CD8-positive, alpha-beta memory T cell (primary cell): ENCODE results near the gene ITIH5. TPM values are rescaled to one million over a fixed set of nuclear protein-coding genes. Genes with fewer than 3 reads are reported as not detected.
A peak's percentile ranks its signal among the peaks of the same experiment; 100 is the strongest.

Experiments used
- CTCF ChIA-PET: fragments of 350-600 bp; sonication (Branson Sonifier 250); formaldehyde crosslinking; loops from one replicate; lab custom pipeline; 2021; ENCODE audit warnings: antibody characterized with exemption; lab: Charles Lee
- POLR2A ChIA-PET: fragments of 350-600 bp; sonication (Branson Sonifier 250); formaldehyde crosslinking; loops from one replicate; lab custom pipeline; 2021; ENCODE audit warnings: antibody characterized with exemption; lab: Charles Lee
- DNase-seq, 5 donors: peaks; one replicate each; pipeline versions ENCODE4 v3.0.0 to v3.0.0-alpha.2; 2020 to 2022; ENCODE audit warnings: mixed read lengths in 1 of 5
- H3K27ac ChIP-seq: one replicate; pipeline ENCODE4 v1.7.0; 2013; ENCODE audit warnings: low read depth, mild to moderate bottlenecking, low read length, moderate library complexity
- H3K27me3 ChIP-seq: 2 replicates; pipeline ENCODE4 v1.7.0; 2013; ENCODE audit warnings: low read length, mild to moderate bottlenecking; ENCODE audit not compliant: insufficient read depth, poor library complexity, severe bottlenecking
- H3K36me3 ChIP-seq: 2 replicates; pipeline ENCODE4 v1.7.0; 2013; ENCODE audit warnings: mild to moderate bottlenecking, low read length, moderate library complexity; ENCODE audit not compliant: insufficient read depth
- H3K4me1 ChIP-seq: 2 replicates; pipeline ENCODE4 v1.7.0; 2013; ENCODE audit warnings: mild to moderate bottlenecking, low read length, moderate library complexity; ENCODE audit not compliant: insufficient read depth
- H3K4me3 ChIP-seq: 2 replicates; pipeline ENCODE4 v1.7.0; 2013; ENCODE audit warnings: mild to moderate bottlenecking, low read length
- H3K9me3 ChIP-seq: 2 replicates; pipeline ENCODE4 v1.7.0; 2013; ENCODE audit warnings: mild to moderate bottlenecking, low read length
- H3K27ac Mint-ChIP-seq, 8 donors: one replicate each; pipeline ENCODE4 v1.8.0; 2020 to 2021; ENCODE audit warnings: mixed read lengths in 8 of 8, mild to moderate bottlenecking in 6 of 8, inconsistent platforms in 3 of 8, moderate library complexity in 3 of 8
- H3K27me3 Mint-ChIP-seq, 2 donors: one replicate each; pipeline ENCODE4 v1.8.0; 2020 to 2021; ENCODE audit warnings: mixed read lengths in 2 of 2, mild to moderate bottlenecking in 1 of 2, moderate library complexity in 1 of 2
- H3K36me3 Mint-ChIP-seq, 3 donors: one replicate each; pipeline ENCODE4 v1.8.0; 2020 to 2021; ENCODE audit warnings: mixed read lengths in 3 of 3, inconsistent platforms in 1 of 3, mild to moderate bottlenecking in 1 of 3
- H3K4me1 Mint-ChIP-seq, 3 donors: one replicate each; pipeline ENCODE4 v1.8.0; 2020 to 2021; ENCODE audit warnings: mixed read lengths in 3 of 3, inconsistent platforms in 1 of 3, mild to moderate bottlenecking in 1 of 3
- H3K4me3 Mint-ChIP-seq, 7 donors: one replicate each; pipeline ENCODE4 v1.8.0; 2020 to 2021; ENCODE audit warnings: mixed read lengths in 7 of 7, mild to moderate bottlenecking in 6 of 7, moderate library complexity in 4 of 7, inconsistent platforms in 2 of 7
- H3K9me3 Mint-ChIP-seq, 5 donors: one replicate each; pipeline ENCODE4 v1.8.0; 2020 to 2022; ENCODE audit warnings: mixed read lengths in 5 of 5, mild to moderate bottlenecking in 3 of 5, moderate library complexity in 2 of 5, inconsistent platforms in 1 of 5
- polyA plus RNA-seq: library from polyadenylated mRNA; unstranded; fragments of 300-500 nt; fragmentation: Illumina TruSeq; gene quantifications from one replicate; pipeline ENCODE4 v1.2.3, GENCODE V29; 2021
- total RNA-seq, 2 experiments: library from RNA; stranded (reverse); gene quantifications; one replicate each; pipeline ENCODE4 v1.2.3, GENCODE V29; 2021

ITIH5 gene
- total and polyA plus RNA-seq, 3 experiments from 2014 or later, result not detected

- Mint-ChIP-seq H3K27me3 (peaks cover 2 to 13% of the 10 kb centered on the region in 2 donors), H3K4me3 (no peak overlapping the region), H3K36me3 (peaks cover 0 to 21% (median 2%) of the 10 kb centered on the region in 3 donors), H3K9me3 (peaks cover 0 to 10% (median 6%) of the 10 kb centered on the region in 5 donors), H3K27ac (peak overlapping the region in 6 of 8 donors; percentile 8 to 53 (median 32)), H3K4me1 (peaks cover 9 to 10% (median 10%) of the 10 kb centered on the region in 3 donors)
- ChIA-PET CTCF (interaction anchor here (1.1 to 2.0 kb wide), 2 partner anchors 13 to 14 kb away, joined by 3 to 7 read pairs; no protein-coding TSS in a partner anchor), POLR2A (no interaction called here)
- Histone ChIP-seq H3K27me3 (no peaks in the 10 kb centered on the region), H3K36me3 (no peaks in the 10 kb centered on the region), H3K4me1 (peaks cover 4% of the 10 kb centered on the region), H3K27ac (no peak overlapping the region), H3K4me3 (no peak overlapping the region), H3K9me3 (no peaks in the 10 kb centered on the region)
- no peak for DNase-seq
Observed at GRCh38 chr10:7538970-7539654, 127.7 kb downstream of the ITIH5 start.

- no peak overlapping the region for H3K4me3 Mint-ChIP-seq
- Histone ChIP-seq H3K4me1 (peaks cover 4% of the 10 kb centered on the region), H3K27ac (no peak overlapping the region), H3K4me3 (no peak overlapping the region), H3K9me3 (no peaks in the 10 kb centered on the region), H3K27me3 (no peaks in the 10 kb centered on the region), H3K36me3 (no peaks in the 10 kb centered on the region)
- H3K27ac Mint-ChIP-seq, result no peak overlapping the region
- ChIA-PET CTCF (interaction anchor here (2.0 kb wide), 1 partner anchor 12 kb away, joined by 7 read pairs; no protein-coding TSS in a partner anchor), POLR2A (no interaction called here)
- H3K9me3 Mint-ChIP-seq, result peaks cover 0 to 10% (median 6%) of the 10 kb centered on the region in 5 donors
- no peak for DNase-seq
- H3K36me3 Mint-ChIP-seq, result peaks cover 0 to 21% (median 2%) of the 10 kb centered on the region in 3 donors
- H3K27me3 Mint-ChIP-seq, result peaks cover 2 to 16% of the 10 kb centered on the region in 2 donors
- H3K4me1 Mint-ChIP-seq, result peaks cover 9 to 10% (median 10%) of the 10 kb centered on the region in 3 donors
Observed at GRCh38 chr10:7537126-7537525, 129.6 kb downstream of the ITIH5 start.

GRCh38 chr10:7534480-7534852 is 132.3 kb downstream of the ITIH5 start:
- peaks cover 8 to 9% (median 8%) of the 10 kb centered on the region in 3 donors for H3K4me1 Mint-ChIP-seq
- Histone ChIP-seq H3K27me3 (no peaks in the 10 kb centered on the region), H3K4me1 (peaks cover 4% of the 10 kb centered on the region), H3K36me3 (no peaks in the 10 kb centered on the region), H3K9me3 (no peaks in the 10 kb centered on the region), H3K4me3 (no peak overlapping the region), H3K27ac (no peak overlapping the region)
- H3K9me3 Mint-ChIP-seq, result peaks cover 0 to 10% (median 6%) of the 10 kb centered on the region in 5 donors
- H3K27me3 Mint-ChIP-seq, result peaks cover 2 to 34% of the 10 kb centered on the region in 2 donors
- ChIA-PET CTCF (interaction anchor here (1.5 to 3.3 kb wide), 2 partner anchors 9 to 153 kb away, joined by 3 to 16 read pairs; no protein-coding TSS in a partner anchor), POLR2A (no interaction called here)
- H3K27ac Mint-ChIP-seq, result no peak overlapping the region
- no peak for DNase-seq
- peaks cover 0 to 20% (median 2%) of the 10 kb centered on the region in 3 donors for H3K36me3 Mint-ChIP-seq
- H3K4me3 Mint-ChIP-seq, result no peak overlapping the region

GRCh38 chr10:7533657-7534479 is 132.9 kb downstream of the ITIH5 start:
- H3K9me3 Mint-ChIP-seq, result peaks cover 0 to 9% (median 3%) of the 10 kb centered on the region in 5 donors
- Histone ChIP-seq H3K27ac (no peak overlapping the region), H3K4me1 (peaks cover 4% of the 10 kb centered on the region), H3K9me3 (no peaks in the 10 kb centered on the region), H3K27me3 (no peaks in the 10 kb centered on the region), H3K4me3 (no peak overlapping the region), H3K36me3 (no peaks in the 10 kb centered on the region)
- CTCF ChIA-PET, result interaction anchor here (1.5 to 3.3 kb wide), 2 partner anchors 9 to 153 kb away, joined by 3 to 16 read pairs; no protein-coding TSS in a partner anchor
- no peak for DNase-seq
- POLR2A ChIA-PET, result no interaction called here
- peaks cover 2 to 3% (median 2%) of the 10 kb centered on the region in 3 donors for H3K4me1 Mint-ChIP-seq
- peaks cover 0 to 14% (median 2%) of the 10 kb centered on the region in 3 donors for H3K36me3 Mint-ChIP-seq
- peak overlapping the region in 1 of 8 donors; percentile 10 for H3K27ac Mint-ChIP-seq
- H3K4me3 Mint-ChIP-seq, result no peak overlapping the region
- peaks cover 2 to 37% of the 10 kb centered on the region in 2 donors for H3K27me3 Mint-ChIP-seq

- Mint-ChIP-seq H3K9me3 (peaks cover 0 to 3% (median under 1%) of the 10 kb centered on the region in 5 donors), H3K36me3 (peaks cover 0 to 5% (median 0%) of the 10 kb centered on the region in 3 donors), H3K4me1 (no peaks in the 10 kb centered on the region), H3K27ac (peak overlapping the region in 1 of 8 donors; percentile 9), H3K4me3 (no peak overlapping the region), H3K27me3 (peaks cover 2 to 42% of the 10 kb centered on the region in 2 donors)
- Histone ChIP-seq H3K4me1 (no peaks in the 10 kb centered on the region), H3K36me3 (no peaks in the 10 kb centered on the region), H3K27ac (no peak overlapping the region), H3K4me3 (no peak overlapping the region), H3K9me3 (no peaks in the 10 kb centered on the region), H3K27me3 (no peaks in the 10 kb centered on the region)
- ChIA-PET CTCF (interaction anchor here (1.5 kb wide), 1 partner anchor 154 kb away, joined by 3 read pairs; no protein-coding TSS in a partner anchor), POLR2A (no interaction called here)
- DNase-seq, result no peak
Observed at GRCh38 chr10:7532723-7533498, 133.9 kb downstream of the ITIH5 start.

- H3K36me3 ChIP-seq, result no peaks in the 10 kb centered on the region
- H3K27ac ChIP-seq, result no peak overlapping the region
- Mint-ChIP-seq H3K27ac (no peak overlapping the region), H3K4me1 (peaks cover 4 to 7% (median 5%) of the 10 kb centered on the region in 3 donors), H3K36me3 (no peaks in the 10 kb centered on the region), H3K27me3 (peaks cover 2 to 38% of the 10 kb centered on the region in 2 donors), H3K4me3 (no peak overlapping the region), H3K9me3 (no peaks in the 10 kb centered on the region)
- no peaks in the 10 kb centered on the region for H3K9me3 ChIP-seq
- CTCF ChIA-PET, result no interaction called here
- POLR2A ChIA-PET, result no interaction called here
- no peaks in the 10 kb centered on the region for H3K27me3 ChIP-seq
- no peak overlapping the region for H3K4me3 ChIP-seq
- H3K4me1 ChIP-seq, result no peaks in the 10 kb centered on the region
- no peak for DNase-seq
Observed at GRCh38 chr10:7529638-7530037, 137.1 kb downstream of the ITIH5 start.

GRCh38 chr10:7527468-7527867 is 139.3 kb downstream of the ITIH5 start:
- Histone ChIP-seq H3K27ac (no peak overlapping the region), H3K27me3 (no peaks in the 10 kb centered on the region), H3K9me3 (no peaks in the 10 kb centered on the region), H3K4me3 (no peak overlapping the region), H3K36me3 (no peaks in the 10 kb centered on the region), H3K4me1 (no peaks in the 10 kb centered on the region)
- Mint-ChIP-seq H3K9me3 (no peaks in the 10 kb centered on the region), H3K27ac (no peak overlapping the region), H3K27me3 (peaks cover 2 to 26% of the 10 kb centered on the region in 2 donors), H3K36me3 (no peaks in the 10 kb centered on the region), H3K4me3 (no peak overlapping the region), H3K4me1 (peaks cover 4 to 9% (median 7%) of the 10 kb centered on the region in 3 donors)
- no peak for DNase-seq
- ChIA-PET CTCF (interaction anchor here (0.9 to 1.1 kb wide), 2 partner anchors 12 to 159 kb away, joined by 3 to 4 read pairs; no protein-coding TSS in a partner anchor), POLR2A (no interaction called here)
